NCI-H2227 treated with DMSO at 0.1 percent for 48 hours (cell line): ENCODE results near the gene MRO.
"Not testable (repeated sequence)": the region's sequence is repeated elsewhere in the genome, so short reads cannot be mapped to it uniquely, and the experiment has no call there.

ENCODE experiments used
- DNase-seq: peaks from one replicate; lab custom pipeline; 2025; lab: John Stamatoyannopoulos, UW

The MRO gene

GRCh38 chr18:50833496-50833895 lies 13.7 kb upstream of the MRO start:
- DNase-seq = not testable (repeated sequence)

GRCh38 chr18:50832754-50833153 lies 12.9 kb upstream of the MRO start:
- no peak for DNase-seq

- DNase-seq = no peak
These were observed 10.7 kb upstream of the MRO start for GRCh38 chr18:50830544-50830943.

- no peak for DNase-seq
These were observed 9.8 kb upstream of the MRO start for GRCh38 chr18:50829644-50830043.

GRCh38 chr18:50826027-50826426 lies 6.2 kb upstream of the MRO start:
- DNase-seq = no peak

- DNase-seq = no peak
These were observed 5.8 kb upstream of the MRO start for GRCh38 chr18:50825621-50826020.

GRCh38 chr18:50822756-50823155 lies 2.9 kb upstream of the MRO start:
- no peak for DNase-seq

GRCh38 chr18:50820901-50821520 lies 1.2 kb upstream of the MRO start:
- no peak for DNase-seq

GRCh38 chr18:50819027-50819727 lies 639 bp downstream of the MRO start:
- DNase-seq = no peak

GRCh38 chr18:50816419-50817166 lies 3.2 kb downstream of the MRO start:
- DNase-seq = no peak

- DNase-seq = no peak
These were observed 5.4 kb downstream of the MRO start for GRCh38 chr18:50814395-50814794.

- DNase-seq = no peak
These were observed 6.5 kb downstream of the MRO start for GRCh38 chr18:50813353-50813752.

- DNase-seq = no peak
These were observed 7.0 kb downstream of the MRO start for GRCh38 chr18:50812834-50813233.

- no peak for DNase-seq
These were observed 12.6 kb downstream of the MRO start for GRCh38 chr18:50807176-50807575.

GRCh38 chr18:50806208-50806616 lies 13.6 kb downstream of the MRO start:
- DNase-seq = no peak

- DNase-seq = no peak
These were observed 14.1 kb downstream of the MRO start for GRCh38 chr18:50805732-50806131.

GRCh38 chr18:50803592-50803991 lies 16.2 kb downstream of the MRO start:
- no peak for DNase-seq

- DNase-seq = no peak
These were observed 17.7 kb downstream of the MRO start for GRCh38 chr18:50802141-50802540.

GRCh38 chr18:50797142-50797541 lies 22.7 kb downstream of the MRO start:
- DNase-seq = no peak

GRCh38 chr18:50796495-50796894 lies 23.3 kb downstream of the MRO start:
- no peak for DNase-seq

- DNase-seq = no peak
These were observed 25.9 kb downstream of the MRO start for GRCh38 chr18:50793641-50794565.

- no peak for DNase-seq
These were observed 26.9 kb downstream of the MRO start for GRCh38 chr18:50792885-50793284.
